OCI-LY3 (cell line): ENCODE results near the gene SASH1.

ENCODE experiments used
- EZH2phosphoT487 ChIP-seq: fragments of 200-600 bp; shearing (Covaris generic); IDR thresholded peaks from 2 replicates; pipeline ENCODE4 v1.6.1; 2018; ENCODE audit warnings: antibody characterized with exemption, mixed run types, low read depth
- TF ChIP-seq, protein P1 (sequence below): fragments of 200-600, 300-600 bp; sonication (generic); IDR thresholded peaks from 2 replicates; pipeline ENCODE4 v1.5.1; 2014; ENCODE audit warnings: antibody characterized with exemption, low read length, low read depth

- TF ChIP-seq, protein P1, sequence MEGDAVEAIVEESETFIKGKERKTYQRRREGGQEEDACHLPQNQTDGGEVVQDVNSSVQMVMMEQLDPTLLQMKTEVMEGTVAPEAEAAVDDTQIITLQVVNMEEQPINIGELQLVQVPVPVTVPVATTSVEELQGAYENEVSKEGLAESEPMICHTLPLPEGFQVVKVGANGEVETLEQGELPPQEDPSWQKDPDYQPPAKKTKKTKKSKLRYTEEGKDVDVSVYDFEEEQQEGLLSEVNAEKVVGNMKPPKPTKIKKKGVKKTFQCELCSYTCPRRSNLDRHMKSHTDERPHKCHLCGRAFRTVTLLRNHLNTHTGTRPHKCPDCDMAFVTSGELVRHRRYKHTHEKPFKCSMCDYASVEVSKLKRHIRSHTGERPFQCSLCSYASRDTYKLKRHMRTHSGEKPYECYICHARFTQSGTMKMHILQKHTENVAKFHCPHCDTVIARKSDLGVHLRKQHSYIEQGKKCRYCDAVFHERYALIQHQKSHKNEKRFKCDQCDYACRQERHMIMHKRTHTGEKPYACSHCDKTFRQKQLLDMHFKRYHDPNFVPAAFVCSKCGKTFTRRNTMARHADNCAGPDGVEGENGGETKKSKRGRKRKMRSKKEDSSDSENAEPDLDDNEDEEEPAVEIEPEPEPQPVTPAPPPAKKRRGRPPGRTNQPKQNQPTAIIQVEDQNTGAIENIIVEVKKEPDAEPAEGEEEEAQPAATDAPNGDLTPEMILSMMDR, result no peak
- TF ChIP-seq EZH2phosphoT487, result no peak
Observed at GRCh38 chr6:148431413-148431812, 88.8 kb downstream of the SASH1 start.
